GM19468 (cell line): ENCODE measurements around the gene MKI67.

Experiments
- ATAC-seq: cut with Tn5 transposase; IDR thresholded peaks from one replicate; pipeline ENCODE4 v1.9.1; 2021; ENCODE audit warnings: mild to moderate bottlenecking, moderate library complexity, moderate number of reproducible peaks; ENCODE audit not compliant: unreplicated experiment; ENCODE audit errors: extremely low read depth

Gene MKI67

GRCh38 chr10:128056303-128057050, 69.7 kb downstream of the MKI67 start:
- ATAC-seq: no peak

GRCh38 chr10:128055061-128055868, 71.0 kb downstream of the MKI67 start:
- ATAC-seq: no peak

- ATAC-seq: no peak
These were observed 71.9 kb downstream of the MKI67 start for GRCh38 chr10:128054163-128054970.

GRCh38 chr10:128053356-128053755, 72.9 kb downstream of the MKI67 start:
- ATAC-seq: no peak

- no peak for ATAC-seq
These were observed 73.5 kb downstream of the MKI67 start for GRCh38 chr10:128052696-128053095.

GRCh38 chr10:128051548-128051947, 74.7 kb downstream of the MKI67 start:
- ATAC-seq: no peak

- ATAC-seq: no peak
These were observed 75.3 kb downstream of the MKI67 start for GRCh38 chr10:128050936-128051335.

- ATAC-seq: no peak
These were observed 76.1 kb downstream of the MKI67 start for GRCh38 chr10:128050121-128050516.

GRCh38 chr10:128049226-128050120, 76.8 kb downstream of the MKI67 start:
- no peak for ATAC-seq

- ATAC-seq: no peak
These were observed 77.4 kb downstream of the MKI67 start for GRCh38 chr10:128048819-128049210.

GRCh38 chr10:128047991-128048818, 78.0 kb downstream of the MKI67 start:
- ATAC-seq: no peak

GRCh38 chr10:128047351-128047750, 78.9 kb downstream of the MKI67 start:
- ATAC-seq: peak; percentile 99

- no peak for ATAC-seq
These were observed 79.3 kb downstream of the MKI67 start for GRCh38 chr10:128046953-128047290.
